Measurements from ENCODE around the gene TYROBP. TPM values are rescaled to one million over a fixed set of nuclear protein-coding genes. Genes with fewer than 3 reads are reported as not detected.

TYROBP gene
- total and polyA plus RNA-seq, 2 of the 8 experiments (the other 6 are each of a cell fraction or from before 2014, with no cell fraction given), result 0.18 TPM; not detected in 1

- Histone ChIP-seq H3K23ac (ENCODE audit: insufficient read length) (no peak overlapping the region), H2BK5ac (ENCODE audit: low read depth, low read length) (no peak overlapping the region), H2BK12ac (ENCODE audit: low read depth, low read length) (no peak overlapping the region), H3K4ac (replicated peaks; ENCODE audit: insufficient read length, low read depth, low read length) (no peak overlapping the region), H3K36me3 (ENCODE audit: control insufficient read depth in 2 of 4, insufficient read depth in 4 of 4, low read length in 3 of 4) (no peaks in the 10 kb centered on the region), H3K14ac (ENCODE audit: insufficient read length) (no peak overlapping the region), H2AFZ (ENCODE audit: low read length) (no peak overlapping the region), H3K27ac (ENCODE audit: low read depth, low read length) (no peak overlapping the region), H3K9ac (replicated peaks in 1 of 4; ENCODE audit: extremely low read depth in 1 of 4, low read depth in 3 of 4, low read length in 3 of 4) (no peak overlapping the region), H3K27me3 (replicated peaks in 1 of 4; ENCODE audit: control insufficient read depth in 3 of 4, extremely low read depth in 1 of 4, insufficient read depth in 3 of 4, low read length in 3 of 4) (no peaks in the 10 kb centered on the region), H3K4me2 (ENCODE audit: insufficient read depth in 1 of 2, low read depth in 2 of 2, low read length in 2 of 2) (no peak overlapping the region), H4K5ac (ENCODE audit: insufficient read length, low read depth, low read length) (no peak overlapping the region), H3K23me2 (ENCODE audit: low read depth, low read length) (no peaks in the 10 kb centered on the region), H4K20me1 (replicated peaks in 1 of 2; ENCODE audit: control insufficient read depth in 1 of 2, insufficient read depth in 2 of 2, low read length in 2 of 2) (no peaks in the 10 kb centered on the region), H3K9me3 (ENCODE audit: insufficient read depth in 2 of 2, low read depth in 1 of 2, low read length in 1 of 2) (peaks cover 0 to 3% of the 10 kb centered on the region in 2 experiments; a peak in 1 of 4 replicates), H3K56ac (replicated peaks; ENCODE audit: insufficient read length, low read depth, low read length) (no peak overlapping the region), H3K18ac (ENCODE audit: extremely low read depth, low read length) (no peak overlapping the region), H2AK5ac (ENCODE audit: low read depth, low read length) (no peak overlapping the region), H3K4me1 (replicated peaks in 1 of 4; ENCODE audit: control insufficient read depth in 3 of 4, insufficient read depth in 4 of 4, low read length in 3 of 4) (peaks cover 0 to 5% (median 0%) of the 10 kb centered on the region in 4 experiments; a peak in 1 of 7 replicates), H2BK20ac (ENCODE audit: low read length) (no peak overlapping the region), H3K79me2 (ENCODE audit: control insufficient read depth in 1 of 2, insufficient read depth in 2 of 2, low read length in 2 of 2) (no peaks in the 10 kb centered on the region), H3K4me3 (ENCODE audit: extremely low read depth in 1 of 4, insufficient read depth in 2 of 4, low read depth in 3 of 4, low read length in 4 of 4) (no peak overlapping the region), H2BK15ac (ENCODE audit: low read length) (no peak overlapping the region), H4K91ac (replicated peaks; ENCODE audit: insufficient read length, low read length) (no peak overlapping the region), H4K8ac (ENCODE audit: extremely low read depth, insufficient read depth, low read length) (no peak overlapping the region), H3K79me1 (ENCODE audit: low read depth, low read length) (no peaks in the 10 kb centered on the region), H2BK120ac (replicated peaks; ENCODE audit: low read depth, low read length) (no peak overlapping the region)
- ChIA-PET CTCF (ENCODE audit: partially characterized antibody) (interaction anchor here (0.7 to 0.8 kb wide), 3 partner anchors 38 to 63 kb away, joined by 3 to 5 read pairs (median 3); no protein-coding TSS in a partner anchor), POLR2A (ENCODE audit: partially characterized antibody) (no interaction called here)
- 94% methylated on average over 4 of the region's 5 CpGs; no CpG with 5 or more reads in 1 of the 2 experiments for WGBS, 2 experiments (ENCODE audit: extremely low coverage in 1 of 2, insufficient coverage in 1 of 2, insufficient read length in 1 of 2, insufficient replicate concordance in 2 of 2, low coverage in 1 of 2, low lambda C conversion rate in 2 of 2, missing lambda C conversion rate in 1 of 2)
- FAIRE-seq (no peak), DNase-seq (ENCODE audit: low read depth in 1 of 2, low spot score in 2 of 2) (no peak)
- TF ChIP-seq RFX5 (IDR thresholded peaks at IDR 0.05; ENCODE audit: borderline replicate concordance, low read depth, low read length), result no peak
- TF ChIP-seq CHD1 (IDR thresholded peaks at IDR 0.05; ENCODE audit: low read depth, low read length), result no peak
- TF ChIP-seq TAF1 (IDR thresholded peaks at IDR 0.05; ENCODE audit: low read depth, low read length), result no peak
- TF ChIP-seq JUND (IDR thresholded peaks at IDR 0.05; ENCODE audit: low read length), result no peak
- no peak for TF ChIP-seq CHD2 (IDR thresholded peaks at IDR 0.05; ENCODE audit: low read length)
- TF ChIP-seq ATF3 (IDR thresholded peaks at IDR 0.05; ENCODE audit: insufficient read depth, low read depth, low read length), result no peak
- TF ChIP-seq USF2 (IDR thresholded peaks at IDR 0.05; ENCODE audit: low read length), result no peak
These were observed 20.4 kb upstream of the TYROBP start for GRCh38 chr19:35928507-35928906.

All from H1 (cell line).